ENCODE results near the gene IFT52.

The IFT52 gene

GRCh38 chr20:43658069-43658722, 67.5 kb downstream of the IFT52 start:
- peak overlapping the region; percentile 77 for H3K4me3 ChIP-seq (ENCODE audit: control insufficient read depth, low read depth, low read length)
- no peak for DNase-seq (ENCODE audit: low read depth)
- TF ChIP-seq CTCF (IDR thresholded peaks at IDR 0.05; ENCODE audit: control insufficient read depth, insufficient read depth, low read depth, low read length, missing control alignments) = no peak

GRCh38 chr20:43658723-43659419, 68.1 kb downstream of the IFT52 start:
- no peak for TF ChIP-seq CTCF (IDR thresholded peaks at IDR 0.05; ENCODE audit: control insufficient read depth, insufficient read depth, low read depth, low read length, missing control alignments)
- no peak overlapping the region for H3K4me3 ChIP-seq (ENCODE audit: control insufficient read depth, low read depth, low read length)
- no peak for DNase-seq (ENCODE audit: low read depth)

GRCh38 chr20:43662943-43663655, 72.4 kb downstream of the IFT52 start:
- no peak overlapping the region for H3K4me3 ChIP-seq (ENCODE audit: control insufficient read depth, low read depth, low read length)
- no peak for TF ChIP-seq CTCF (IDR thresholded peaks at IDR 0.05; ENCODE audit: control insufficient read depth, insufficient read depth, low read depth, low read length, missing control alignments)
- no peak for DNase-seq (ENCODE audit: low read depth)

GRCh38 chr20:43665466-43666176, 74.9 kb downstream of the IFT52 start:
- DNase-seq (ENCODE audit: low read depth) = no peak
- H3K4me3 ChIP-seq (ENCODE audit: control insufficient read depth, low read depth, low read length) = no peak overlapping the region
- no peak for TF ChIP-seq CTCF (IDR thresholded peaks at IDR 0.05; ENCODE audit: control insufficient read depth, insufficient read depth, low read depth, low read length, missing control alignments)

- TF ChIP-seq CTCF (IDR thresholded peaks at IDR 0.05; ENCODE audit: control insufficient read depth, insufficient read depth, low read depth, low read length, missing control alignments) = no peak
- peak within 1 kb of the TSS; percentile 43 for H3K4me3 ChIP-seq (ENCODE audit: control insufficient read depth, low read depth, low read length)
- no peak for DNase-seq (ENCODE audit: low read depth)
Observed at GRCh38 chr20:43666376-43667328, 75.9 kb downstream of the IFT52 start, which contains the start of gene MYBL2. TSS of gene MYBL2 (plus strand) at chr20:43667114. CDS start at chr20:43667284, 170 bp downstream.

Measured in AG09309 (cell line).